GM18861 (cell line): ENCODE measurements around the gene ZBTB16.

Experiments used
- ATAC-seq: cut with Tn5 transposase; IDR thresholded peaks from one replicate; pipeline ENCODE4 v1.9.1; 2021; ENCODE audit not compliant: unreplicated experiment

ZBTB16 gene

DNA sequence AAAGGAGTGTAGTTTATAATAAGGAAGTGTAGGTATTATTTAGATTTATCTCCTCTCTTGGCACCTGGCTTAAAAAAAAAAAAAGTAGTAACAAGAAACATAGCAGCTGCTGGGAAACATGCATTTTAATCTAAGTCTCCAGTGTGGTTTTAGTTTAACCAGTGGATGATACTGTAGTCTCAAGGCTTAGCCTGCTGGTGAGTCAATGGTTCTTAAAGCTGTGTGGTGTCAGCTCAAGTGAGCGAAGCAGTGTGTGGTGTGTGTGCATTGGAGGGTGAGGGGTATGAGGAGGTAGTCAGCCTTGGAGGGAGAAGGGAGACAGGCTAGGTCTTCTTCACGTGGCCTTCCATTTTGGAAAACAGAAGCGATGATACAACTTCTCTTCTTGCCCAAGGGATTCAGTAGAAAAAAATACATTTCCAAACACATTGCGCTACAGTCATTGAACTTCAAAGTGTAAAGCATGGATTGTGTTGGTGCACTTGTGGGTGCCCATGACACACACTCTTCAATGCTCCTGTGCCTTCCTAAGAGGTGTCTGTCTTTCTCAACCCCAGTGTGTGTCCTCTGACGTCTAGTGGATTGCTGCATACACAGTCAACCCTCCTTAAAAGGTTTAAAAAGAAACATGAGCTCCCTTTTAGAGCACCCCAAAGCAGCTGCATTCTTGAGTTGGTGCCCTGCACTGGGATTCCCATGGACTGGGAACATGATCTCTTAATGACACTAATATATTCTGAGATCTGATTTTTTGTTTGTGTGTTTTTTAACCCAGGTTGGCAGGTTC, 40.1 kb downstream of the ZBTB16 start:
- ATAC-seq, result no peak

DNA sequence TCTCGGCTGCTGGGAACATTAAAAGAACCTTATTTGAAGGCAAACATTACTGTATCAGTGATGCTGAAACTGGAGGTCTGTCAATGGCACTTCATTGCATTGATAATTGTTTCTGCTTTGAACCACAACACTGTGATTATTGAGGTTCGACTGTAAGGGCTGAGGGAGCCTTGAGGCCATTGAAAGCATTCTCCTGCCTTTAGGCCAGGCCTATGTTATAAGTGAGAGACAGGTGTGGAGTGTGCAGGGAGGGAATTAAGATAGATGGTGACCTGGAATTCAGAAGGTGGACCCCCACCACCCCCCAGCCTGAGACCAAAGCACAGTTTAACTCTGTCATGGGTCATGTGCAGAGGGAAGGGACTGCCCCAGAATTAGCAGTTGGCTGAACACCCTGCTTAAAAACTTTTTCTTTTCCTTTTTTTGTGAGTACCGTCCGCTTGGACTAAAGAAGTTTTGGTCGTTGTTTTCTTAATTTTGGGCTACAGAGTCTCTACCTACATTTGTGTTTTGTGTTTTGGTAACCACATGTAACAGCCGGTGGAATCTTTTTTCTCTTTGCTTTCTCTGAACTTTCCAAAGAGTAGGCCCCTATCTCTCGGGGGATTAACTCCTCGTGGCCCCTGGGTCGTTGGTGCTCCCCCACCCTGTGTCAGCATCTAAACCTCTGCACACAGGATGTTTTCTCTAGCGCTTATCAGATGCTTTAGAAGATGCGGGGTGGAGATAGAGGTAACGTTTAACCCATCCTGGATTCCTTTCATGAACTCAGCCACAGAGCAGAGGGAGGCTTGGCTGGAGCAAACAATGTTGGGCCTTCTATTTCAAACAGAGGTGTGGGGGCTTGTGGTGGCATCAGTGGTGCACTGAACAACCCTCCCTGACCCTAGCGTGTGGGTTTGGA, 43.7 kb downstream of the ZBTB16 start:
- ATAC-seq, result no peak

DNA sequence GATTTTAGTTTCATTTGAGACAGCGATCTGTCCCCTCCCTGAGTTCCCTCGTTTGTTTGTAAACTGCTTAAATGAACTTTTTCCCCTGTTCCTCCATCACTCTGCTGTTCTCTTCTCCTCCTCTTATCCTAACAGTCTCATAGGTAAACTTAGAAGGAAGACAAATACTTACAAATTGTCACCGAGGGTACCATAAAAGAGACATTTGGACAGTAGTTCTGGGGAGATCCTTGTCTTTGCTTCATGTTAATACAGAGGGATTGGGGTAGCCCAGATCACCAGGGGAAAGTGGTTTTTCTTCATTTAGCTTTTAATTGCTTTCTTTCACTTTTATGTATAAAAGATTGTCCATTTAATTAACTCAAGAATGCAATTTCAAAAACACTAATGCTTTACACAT, 46.1 kb downstream of the ZBTB16 start:
- no peak for ATAC-seq

DNA sequence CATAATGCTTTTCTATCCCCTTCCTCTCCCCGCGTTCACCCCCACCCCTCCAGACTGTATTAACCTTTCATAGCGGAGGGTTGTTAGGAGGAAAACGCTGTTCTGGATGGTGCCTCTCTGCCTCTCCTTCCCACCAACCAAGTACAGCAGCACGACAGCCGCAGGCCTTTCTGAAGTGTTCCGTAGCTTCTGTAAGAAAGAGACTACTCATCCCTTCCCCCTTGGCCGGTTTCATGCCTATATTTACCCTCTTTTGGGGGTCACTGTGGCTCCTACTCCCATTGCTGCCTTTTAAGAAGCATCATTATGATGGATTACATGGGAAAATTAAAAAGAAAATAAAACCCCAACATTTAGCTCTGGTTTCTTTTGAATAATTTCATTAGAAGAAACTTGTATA, 46.5 kb downstream of the ZBTB16 start:
- ATAC-seq, result no peak

GRCh38 chr11:114106986-114107385, 47.5 kb downstream of the ZBTB16 start:
- no peak for ATAC-seq

GRCh38 chr11:114108501-114109205, 49.1 kb downstream of the ZBTB16 start:
- no peak for ATAC-seq

GRCh38 chr11:114109206-114110090, 49.9 kb downstream of the ZBTB16 start:
- no peak for ATAC-seq

DNA sequence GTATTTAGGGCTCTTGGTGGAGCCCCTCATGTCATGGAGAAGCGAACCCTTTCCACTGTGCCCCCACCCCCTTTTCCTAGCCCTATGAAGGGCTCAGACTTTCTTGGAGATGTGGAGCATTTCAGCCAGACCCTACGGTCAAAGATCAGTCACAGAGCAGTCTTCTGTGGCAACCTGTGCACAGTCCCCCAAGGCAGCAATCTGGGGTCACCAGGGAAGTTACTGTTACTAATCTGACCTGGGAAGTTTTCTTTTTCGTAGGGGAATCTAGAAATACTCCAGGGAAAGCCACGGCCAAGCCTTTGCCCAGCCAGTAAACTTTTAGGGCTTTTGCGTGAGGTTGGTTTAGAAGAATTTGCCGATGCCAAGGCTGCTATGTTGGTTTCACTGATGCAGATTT, 50.6 kb downstream of the ZBTB16 start:
- no peak for ATAC-seq

GRCh38 chr11:114110952-114111947, 51.7 kb downstream of the ZBTB16 start:
- ATAC-seq, result no peak

- no peak for ATAC-seq
Observed at GRCh38 chr11:114115451-114115928, 56.0 kb downstream of the ZBTB16 start.

- ATAC-seq, result no peak
Observed at GRCh38 chr11:114116357-114116756, 56.8 kb downstream of the ZBTB16 start.

DNA sequence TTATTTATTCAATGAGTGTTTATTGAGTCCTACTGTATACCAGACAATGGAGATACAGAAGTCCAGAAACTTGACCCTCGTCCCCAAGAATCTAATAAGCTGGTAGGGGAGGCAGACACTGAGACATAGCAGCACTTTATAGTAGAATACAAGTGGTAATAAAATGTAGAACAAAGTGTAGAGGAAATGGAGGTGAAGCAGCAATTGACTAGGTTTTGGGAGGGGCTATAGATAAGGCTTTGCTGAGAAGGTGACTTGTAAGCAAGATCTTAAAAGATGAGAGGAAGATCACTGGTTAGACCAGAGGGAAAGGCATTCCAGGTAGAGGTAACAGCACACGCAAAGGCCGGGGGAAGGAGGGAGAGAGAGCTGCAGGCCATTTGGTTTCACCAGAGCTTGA, 57.3 kb downstream of the ZBTB16 start:
- ATAC-seq, result no peak

GRCh38 chr11:114120606-114121005, 61.1 kb downstream of the ZBTB16 start:
- no peak for ATAC-seq

GRCh38 chr11:114121138-114121537, 61.6 kb downstream of the ZBTB16 start:
- ATAC-seq, result no peak

- no peak for ATAC-seq
Observed at GRCh38 chr11:114121804-114122504, 62.4 kb downstream of the ZBTB16 start.

DNA sequence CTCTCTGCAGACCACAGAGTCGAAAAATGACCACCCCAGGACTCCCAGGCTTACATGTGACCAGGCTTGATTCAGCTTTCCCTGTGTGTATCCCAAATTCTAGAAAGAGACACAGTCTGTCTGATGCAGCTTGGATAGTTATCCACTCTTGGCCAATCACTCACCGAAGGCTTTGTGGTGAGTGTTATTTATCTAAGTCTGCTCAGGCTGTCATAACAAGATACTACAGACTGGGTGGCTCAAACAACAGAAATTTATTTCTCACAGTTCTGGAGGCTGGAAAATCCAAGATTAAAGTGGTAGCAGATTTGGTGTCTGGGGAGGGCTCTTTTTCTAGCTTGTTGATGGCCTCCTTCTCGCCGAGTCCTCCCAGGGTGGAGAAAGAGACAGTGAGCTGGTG, 63.2 kb downstream of the ZBTB16 start:
- ATAC-seq, result no peak

DNA sequence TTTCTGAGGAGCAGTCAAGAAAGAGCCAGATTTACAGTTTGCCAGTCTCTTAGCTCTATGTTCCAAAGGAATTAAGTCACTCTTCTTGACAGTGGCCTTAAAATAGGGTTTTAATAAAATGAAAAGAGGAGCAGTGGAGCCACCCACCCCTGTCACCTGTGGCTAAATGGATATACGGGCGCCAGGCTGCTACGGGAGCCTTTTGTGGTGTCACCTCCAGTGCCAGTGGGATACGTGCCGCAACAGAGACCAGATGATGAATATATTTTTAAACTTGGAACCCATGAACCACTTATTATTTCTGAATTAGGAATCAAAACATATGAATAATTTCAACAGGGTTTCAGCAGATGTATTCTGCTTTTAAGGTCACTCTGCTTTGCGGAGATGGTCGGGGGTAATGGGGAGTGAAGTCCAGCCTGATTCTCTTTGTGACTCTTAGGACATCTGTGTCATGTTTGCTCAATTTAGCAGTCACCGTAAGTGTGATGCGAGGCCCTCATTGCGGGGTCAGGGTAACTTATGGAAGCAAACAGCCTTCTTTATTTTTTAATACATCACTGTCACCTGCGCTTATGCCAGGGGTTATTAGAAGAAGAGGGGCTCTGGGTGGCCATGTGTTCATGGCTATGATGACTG, 64.3 kb downstream of the ZBTB16 start:
- no peak for ATAC-seq

DNA sequence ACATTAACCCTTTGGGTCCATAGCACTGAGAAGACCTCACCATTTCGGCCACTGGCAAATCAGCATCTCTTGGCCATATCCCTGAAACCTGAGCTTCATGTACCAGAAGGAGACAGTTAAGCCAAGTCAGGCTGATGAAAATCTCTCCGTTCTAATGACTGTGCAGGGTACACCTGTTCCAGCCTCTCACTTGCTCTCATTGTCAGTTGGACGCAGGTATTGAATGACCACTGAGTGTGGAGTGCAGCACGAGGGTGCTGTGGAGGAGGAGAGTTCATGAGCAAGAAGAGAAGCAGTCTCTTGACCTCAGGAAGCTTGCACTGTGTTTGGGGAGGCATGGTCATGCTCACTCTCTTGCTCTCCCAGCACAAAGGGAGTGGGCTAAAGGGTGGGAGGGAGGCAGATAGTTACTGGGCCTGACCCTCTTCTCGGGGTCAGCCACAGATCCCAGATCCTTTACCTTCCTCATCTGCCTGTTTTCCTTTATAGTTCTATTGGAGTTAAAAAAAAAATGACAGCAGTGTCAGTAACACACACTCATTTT, 65.2 kb downstream of the ZBTB16 start:
- ATAC-seq, result no peak
